ENCODE results near the gene CRYZ.

- TF ChIP-seq KDM1A (IDR thresholded peaks at IDR 0.05; ENCODE audit: borderline replicate concordance) (no peak), ASH2L (IDR thresholded peaks at IDR 0.05; ENCODE audit: borderline replicate concordance, low read depth) (no peak), FOXM1 (IDR thresholded peaks at IDR 0.05; ENCODE audit: low read depth, low read length) (no peak), CBFB (IDR thresholded peaks at IDR 0.05; ENCODE audit: low read depth) (no peak), ZNF274 (IDR thresholded peaks at IDR 0.05; ENCODE audit: insufficient read depth, insufficient read length) (no peak), PML (IDR thresholded peaks at IDR 0.05; ENCODE audit: low read length) (no peak), EZH2 (IDR thresholded peaks at IDR 0.05; ENCODE audit: borderline replicate concordance, control insufficient read depth, low read depth, low read length) (no peak)
- TF ChIP-seq, protein P1, sequence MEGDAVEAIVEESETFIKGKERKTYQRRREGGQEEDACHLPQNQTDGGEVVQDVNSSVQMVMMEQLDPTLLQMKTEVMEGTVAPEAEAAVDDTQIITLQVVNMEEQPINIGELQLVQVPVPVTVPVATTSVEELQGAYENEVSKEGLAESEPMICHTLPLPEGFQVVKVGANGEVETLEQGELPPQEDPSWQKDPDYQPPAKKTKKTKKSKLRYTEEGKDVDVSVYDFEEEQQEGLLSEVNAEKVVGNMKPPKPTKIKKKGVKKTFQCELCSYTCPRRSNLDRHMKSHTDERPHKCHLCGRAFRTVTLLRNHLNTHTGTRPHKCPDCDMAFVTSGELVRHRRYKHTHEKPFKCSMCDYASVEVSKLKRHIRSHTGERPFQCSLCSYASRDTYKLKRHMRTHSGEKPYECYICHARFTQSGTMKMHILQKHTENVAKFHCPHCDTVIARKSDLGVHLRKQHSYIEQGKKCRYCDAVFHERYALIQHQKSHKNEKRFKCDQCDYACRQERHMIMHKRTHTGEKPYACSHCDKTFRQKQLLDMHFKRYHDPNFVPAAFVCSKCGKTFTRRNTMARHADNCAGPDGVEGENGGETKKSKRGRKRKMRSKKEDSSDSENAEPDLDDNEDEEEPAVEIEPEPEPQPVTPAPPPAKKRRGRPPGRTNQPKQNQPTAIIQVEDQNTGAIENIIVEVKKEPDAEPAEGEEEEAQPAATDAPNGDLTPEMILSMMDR (IDR thresholded peaks at IDR 0.05 in 2 of 3, conservative IDR thresholded peaks at IDR 0.05 in 1 of 3; ENCODE audit: control insufficient read depth in 2 of 3, extremely low read depth in 1 of 3, insufficient read depth in 1 of 3, low read depth in 3 of 3, low read length in 3 of 3), result no peak
These were observed 2.9 kb downstream of the CRYZ start for GRCh38 chr1:74729741-74730478.

Measured in GM12878 (cell line).